GM12878 (cell line): ENCODE measurements around the gene OR1J2. TPM values are rescaled to one million over a fixed set of nuclear protein-coding genes. Genes with fewer than 3 reads are reported as not detected.

ENCODE experiments used
- ATAC-seq: fragments of 200-7000 bp; cut with Tn5 transposase; 3 replicates; pipeline ENCODE4 v1.9.1; 2020; ENCODE audit warnings: mild to moderate bottlenecking, moderate library complexity
- BruUV-seq: library from RNA; stranded (reverse); fragments of 400-500 nt; replicated peaks from 2 replicates; lab custom pipeline; 2021; lab: Mats Ljungman, UMichigan
- CTCF ChIA-PET: fragments of 300-600 bp; sonication (Branson Sonifier 250); formaldehyde crosslinking; extraction: SDS; loops from one replicate; lab custom pipeline; 2021; ENCODE audit warnings: inconsistent platforms; lab: Yijun Ruan, JAX
- POLR2A ChIA-PET: fragments of 350-600 bp; formaldehyde crosslinking; extraction: SDS; loops from one replicate; lab custom pipeline; 2021; ENCODE audit warnings: inconsistent platforms; lab: Charles Lee
- RAD21 ChIA-PET: fragments of 300-600 bp; sonication (Branson Sonifier 250); formaldehyde crosslinking; loops from one replicate; lab custom pipeline; 2023; ENCODE audit warnings: antibody characterized with exemption; ENCODE audit not compliant: unreplicated experiment; lab: Charles Lee
- SMC1A ChIA-PET: fragments of 300-600 bp; sonication (Branson Sonifier 250); formaldehyde crosslinking; loops from one replicate; lab custom pipeline; 2023; ENCODE audit not compliant: unreplicated experiment, uncharacterized antibody; lab: Charles Lee
- DNase-seq: peaks from one replicate; pipeline ENCODE4 v3.0.0-alpha.2; 2011; ENCODE audit warnings: low read depth, low spot score
- FAIRE-seq: peaks from 3 replicates; lab custom pipeline; 2011; peaks lifted over from hg19 to GRCh38; lab: Jason Lieb, UNC
- H2AFZ ChIP-seq: 2 replicates; pipeline ENCODE4 v1.6.0; 2011; ENCODE audit warnings: low read depth, low read length, control low read depth; ENCODE audit not compliant: control insufficient read depth
- H3K27ac ChIP-seq: 2 replicates; pipeline ENCODE4 v1.5.1; 2011; ENCODE audit warnings: control low read depth; ENCODE audit not compliant: control insufficient read depth, insufficient read depth
- H3K27me3 ChIP-seq, 2 experiments: replicated peaks in 1 of 2; 2 replicates each; pipeline versions ENCODE4 v1.6.0 to v1.6.1; 2011; ENCODE audit warnings: low read length in 1 of 2; ENCODE audit not compliant: control insufficient read depth in 2 of 2, insufficient read depth in 2 of 2
- H3K36me3 ChIP-seq, 2 experiments: 2 replicates each; pipeline ENCODE4 v1.5.1; 2011; ENCODE audit warnings: low read length in 1 of 2; ENCODE audit not compliant: control insufficient read depth in 2 of 2, insufficient read depth in 2 of 2
- H3K4me1 ChIP-seq: 2 replicates; pipeline ENCODE4 v1.6.1; 2011; ENCODE audit warnings: mild to moderate bottlenecking, low read length, moderate library complexity, mixed read lengths; ENCODE audit not compliant: control insufficient read depth, insufficient read depth
- H3K4me2 ChIP-seq: 2 replicates; pipeline ENCODE4 v1.6.0; 2011; ENCODE audit warnings: control low read depth; ENCODE audit not compliant: control insufficient read depth, insufficient read depth
- H3K4me3 ChIP-seq: fragments of 200-600 bp; sonication (generic); 2 replicates; pipeline ENCODE4 v1.5.1; 2016
- H3K79me2 ChIP-seq: 2 replicates; pipeline ENCODE4 v1.6.0; 2011; ENCODE audit warnings: low read length; ENCODE audit not compliant: control insufficient read depth, insufficient read depth
- H3K9ac ChIP-seq: 2 replicates; pipeline ENCODE4 v1.8.0; 2011; ENCODE audit warnings: low read length, control low read depth, mixed read lengths; ENCODE audit not compliant: control insufficient read depth, insufficient read depth
- H3K9me3 ChIP-seq: replicated peaks from 3 replicates; pipeline ENCODE4 v1.5.1; 2011; ENCODE audit warnings: mild to moderate bottlenecking, low read length; ENCODE audit not compliant: control insufficient read depth, insufficient read depth
- H4K20me1 ChIP-seq: 2 replicates; pipeline ENCODE4 v1.6.0; 2011; ENCODE audit not compliant: control insufficient read depth, insufficient read depth
- CHD4 ChIP-seq: fragments of 200-600 bp; sonication (generic); IDR thresholded peaks from 2 replicates; pipeline ENCODE4 v1.6.1; 2016; ENCODE audit warnings: mild to moderate bottlenecking
- MTA3 ChIP-seq: IDR thresholded peaks from 2 replicates; pipeline ENCODE4 v1.6.1; 2012; ENCODE audit warnings: low read length, inconsistent platforms, borderline replicate concordance
- NFXL1 ChIP-seq: fragments of 450-650 bp; IDR thresholded peaks from 2 replicates; pipeline ENCODE4 v1.6.1; 2017; ENCODE audit warnings: antibody characterized with exemption, mild to moderate bottlenecking, borderline replicate concordance
- RAD21 ChIP-seq: IDR thresholded peaks from 2 replicates; pipeline ENCODE4 v1.6.1; 2011; ENCODE audit warnings: mild to moderate bottlenecking, low read depth, low read length, moderate library complexity; ENCODE audit not compliant: insufficient read depth
- SMC3 ChIP-seq: IDR thresholded peaks from 2 replicates; pipeline ENCODE4 v1.6.1; 2011; ENCODE audit warnings: low read length, improper control_type of control experiment, borderline replicate concordance
- SREBF2 ChIP-seq: IDR thresholded peaks from 2 replicates; pipeline ENCODE4 v1.6.1; 2012; ENCODE audit warnings: mild to moderate bottlenecking, low read length
- TCF3 ChIP-seq: IDR thresholded peaks from 2 replicates; pipeline ENCODE4 v1.6.1; 2012; ENCODE audit warnings: low read depth, mild to moderate bottlenecking, low read length, borderline replicate concordance; ENCODE audit not compliant: insufficient read depth
- WGBS: methylation state at CpG from one replicate; pipeline ENCODE4 v1.1.6; 2016; ENCODE audit warnings: low lambda C conversion rate; ENCODE audit not compliant: insufficient replicate concordance, insufficient coverage; ENCODE audit errors: missing lambda C conversion rate; 5-methylcytosine and 5-hydroxymethylcytosine counted together
- in situ Hi-C: fragments of 300-500 bp; cut with MboI; formaldehyde crosslinking; loops from 9 replicates; pipeline ENCODE4 v1.14.3; 2018; ENCODE audit warnings: mixed read lengths
- intact Hi-C: fragments of 100-400 bp; cut with micrococcal nuclease; formaldehyde crosslinking; loops from one replicate; pipeline ENCODE4 v1.14.2; 2022; ENCODE audit not compliant: unreplicated experiment
- polyA plus RNA-seq, 11 experiments: library from polyadenylated mRNA; depleted of rRNA in 4 of 11; unstranded in 6 of 11; stranded (reverse) in 5 of 11; fragments of >200 nt; fragmentation: Nextera tagmentation in 4 of 11; fragmentation: Illumina TruSeq in 1 of 11; extraction: Ambion mirVana in 4 of 11; extraction: Trizol in 1 of 11; gene quantifications; 1 replicate in 1 of 11; 2 replicates in 10 of 11; pipeline versions ENCODE4 v1.2.1 to v1.2.3, GENCODE V29; 2011 to 2016; ENCODE audit warnings: inconsistent platforms in 2 of 11, missing spikeins in 2 of 11, low read depth in 1 of 11
- total RNA-seq, 4 experiments: library from RNA; depleted of rRNA in 3 of 4; stranded (reverse); fragments of >200 nt in 3 of 4; fragmentation: Illumina TruSeq in 1 of 4; extraction: Trizol in 1 of 4; gene quantifications; 2 replicates each; pipeline versions ENCODE4 v1.2.1 to v1.2.3, GENCODE V29; 2013 to 2021
- TF ChIP-seq, protein P1 (sequence below), 3 experiments: IDR thresholded peaks in 2 of 3; conservative IDR thresholded peaks in 1 of 3; 2 replicates each; pipeline ENCODE4 v1.5.1; 2011; ENCODE audit warnings: low read depth in 3 of 3, low read length in 3 of 3, mild to moderate bottlenecking in 3 of 3, control low read depth in 2 of 3, moderate library complexity in 2 of 3, inconsistent platforms in 1 of 3, mixed read lengths in 1 of 3; ENCODE audit not compliant: control insufficient read depth in 2 of 3, insufficient read depth in 1 of 3; ENCODE audit errors: extremely low read depth in 1 of 3
- TF ChIP-seq, protein P2 (sequence below): fragments of 150-350 bp; IDR thresholded peaks from 2 replicates; pipeline ENCODE4 v1.6.1; 2014; ENCODE audit warnings: mild to moderate bottlenecking, low read depth, low read length

Gene OR1J2
- total and polyA plus RNA-seq, 10 of the 15 experiments (the other 5 are each of a cell fraction or from before 2014, with no cell fraction given): 0.07 TPM; not detected in 9

DNA sequence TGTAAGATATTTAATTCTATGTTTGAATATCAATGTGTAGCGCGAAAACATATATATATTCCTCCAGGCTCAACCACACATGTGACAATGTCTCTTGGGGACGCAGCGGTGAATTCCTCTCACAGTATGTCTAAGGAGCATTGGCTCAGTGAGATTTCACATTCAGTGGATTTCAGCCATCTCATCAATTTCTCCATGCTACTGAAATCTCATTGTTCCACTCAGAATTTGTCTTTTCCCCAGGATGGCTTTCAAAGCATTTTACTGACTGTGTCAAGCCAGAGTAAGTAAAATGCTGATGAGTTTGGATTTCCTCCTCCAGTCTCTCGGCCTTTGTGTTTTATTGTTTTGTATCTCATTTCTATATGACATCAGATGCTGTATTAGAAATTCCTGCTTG, 31.5 kb upstream of the OR1J2 start:
- no TSS peak for BruUV-seq
- FAIRE-seq (no peak), DNase-seq (no peak), ATAC-seq (no peak)
- H3K27me3 ChIP-seq: no peaks in the 10 kb centered on the region; a peak in 1 of 4 replicates
- no peaks in the 10 kb centered on the region for H3K4me1 ChIP-seq
- H3K36me3 ChIP-seq: no peaks in the 10 kb centered on the region
- WGBS: 94% methylated on average over 5 of the region's 5 CpGs
- TF ChIP-seq NFXL1: no peak
- no peak for TF ChIP-seq CHD4
- no peak for TF ChIP-seq MTA3
- TF ChIP-seq SREBF2: no peak
- no peak overlapping the region for H3K4me2 ChIP-seq
- H3K79me2 ChIP-seq: no peaks in the 10 kb centered on the region
- no peak overlapping the region for H3K4me3 ChIP-seq
- ChIA-PET CTCF (interaction anchor here (1.0 to 2.3 kb wide), 3 partner anchors 16 to 188 kb away, joined by 3 to 8 read pairs (median 4); no protein-coding TSS in a partner anchor), POLR2A (no interaction called here), RAD21 (no interaction called here), SMC1A (no interaction called here)
- in situ Hi-C loops (no loop called here), intact Hi-C loops (no loop called here)
- H4K20me1 ChIP-seq: no peaks in the 10 kb centered on the region
- no peak overlapping the region for H3K9ac ChIP-seq
- no peak overlapping the region for H3K27ac ChIP-seq
- H2AFZ ChIP-seq: no peak overlapping the region
- no peaks in the 10 kb centered on the region for H3K9me3 ChIP-seq

DNA sequence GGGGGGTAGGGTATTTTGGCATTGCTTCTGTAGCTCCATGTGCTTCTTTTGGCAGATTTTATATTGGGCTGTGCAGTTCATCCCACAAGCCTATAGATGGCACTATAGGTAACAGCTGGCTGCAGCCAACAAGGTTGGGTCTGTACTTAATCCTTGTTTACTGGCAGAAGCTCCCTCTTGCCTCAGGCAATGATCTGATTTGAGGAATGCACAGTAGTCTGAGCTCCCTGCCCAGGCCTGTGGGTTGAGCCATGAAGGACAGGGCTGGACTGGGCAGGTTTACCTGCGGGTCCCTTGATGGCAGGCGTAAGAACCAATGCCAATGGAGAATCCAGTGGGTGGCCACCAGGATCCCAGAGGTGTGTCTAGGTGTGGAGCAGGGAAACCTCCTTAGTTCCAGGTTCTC, 11.7 kb upstream of the OR1J2 start:
- ChIA-PET SMC1A (interaction anchor here (0.8 to 2.1 kb wide), 7 partner anchors 11 to 489 kb away, joined by 3 to 13 read pairs (median 3); no protein-coding TSS in a partner anchor), CTCF (interaction anchor here (0.6 to 2.1 kb wide), 23 partner anchors 10 to 851 kb away, joined by 3 to 28 read pairs (median 4); partner anchors contain the start of gene OR1J1), POLR2A (no interaction called here), RAD21 (interaction anchor here (0.6 to 2.1 kb wide), 6 partner anchors 24 to 851 kb away, joined by 3 to 7 read pairs (median 3); no protein-coding TSS in a partner anchor)
- no peak overlapping the region for H3K27ac ChIP-seq
- H3K9ac ChIP-seq: no peak overlapping the region
- no peaks in the 10 kb centered on the region for H4K20me1 ChIP-seq
- no peak overlapping the region for H3K4me3 ChIP-seq
- H2AFZ ChIP-seq: no peak overlapping the region
- no peaks in the 10 kb centered on the region for H3K4me1 ChIP-seq
- H3K9me3 ChIP-seq: no peaks in the 10 kb centered on the region
- H3K79me2 ChIP-seq: no peaks in the 10 kb centered on the region
- peak; percentile 75 for ATAC-seq
- no peak for DNase-seq
- 18% methylated on average over 2 of the region's 2 CpGs for WGBS
- BruUV-seq: no TSS peak
- no peaks in the 10 kb centered on the region for H3K36me3 ChIP-seq
- no peak overlapping the region for H3K4me2 ChIP-seq
- in situ Hi-C loops (no loop called here), intact Hi-C loops (loop anchor here (1.0 kb wide), 1 partner anchor 311 kb away; no protein-coding TSS in a partner anchor)
- no peaks in the 10 kb centered on the region; a peak in 1 of 4 replicates for H3K27me3 ChIP-seq
- TF ChIP-seq TCF3 (0 out of 2 replicates have a peak, but pooled peaks have one; percentile 22), SMC3 (peak; percentile 50), RAD21 (peak; percentile 54)
- TF ChIP-seq, protein P1, sequence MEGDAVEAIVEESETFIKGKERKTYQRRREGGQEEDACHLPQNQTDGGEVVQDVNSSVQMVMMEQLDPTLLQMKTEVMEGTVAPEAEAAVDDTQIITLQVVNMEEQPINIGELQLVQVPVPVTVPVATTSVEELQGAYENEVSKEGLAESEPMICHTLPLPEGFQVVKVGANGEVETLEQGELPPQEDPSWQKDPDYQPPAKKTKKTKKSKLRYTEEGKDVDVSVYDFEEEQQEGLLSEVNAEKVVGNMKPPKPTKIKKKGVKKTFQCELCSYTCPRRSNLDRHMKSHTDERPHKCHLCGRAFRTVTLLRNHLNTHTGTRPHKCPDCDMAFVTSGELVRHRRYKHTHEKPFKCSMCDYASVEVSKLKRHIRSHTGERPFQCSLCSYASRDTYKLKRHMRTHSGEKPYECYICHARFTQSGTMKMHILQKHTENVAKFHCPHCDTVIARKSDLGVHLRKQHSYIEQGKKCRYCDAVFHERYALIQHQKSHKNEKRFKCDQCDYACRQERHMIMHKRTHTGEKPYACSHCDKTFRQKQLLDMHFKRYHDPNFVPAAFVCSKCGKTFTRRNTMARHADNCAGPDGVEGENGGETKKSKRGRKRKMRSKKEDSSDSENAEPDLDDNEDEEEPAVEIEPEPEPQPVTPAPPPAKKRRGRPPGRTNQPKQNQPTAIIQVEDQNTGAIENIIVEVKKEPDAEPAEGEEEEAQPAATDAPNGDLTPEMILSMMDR (IDR thresholded peaks at IDR 0.05 in 2 of 3, conservative IDR thresholded peaks at IDR 0.05 in 1 of 3; ENCODE audit: control insufficient read depth in 2 of 3, extremely low read depth in 1 of 3, insufficient read depth in 1 of 3, low read depth in 3 of 3, low read length in 3 of 3): peak; percentile 69 to 87 (median 87)
- TF ChIP-seq, protein P2, sequence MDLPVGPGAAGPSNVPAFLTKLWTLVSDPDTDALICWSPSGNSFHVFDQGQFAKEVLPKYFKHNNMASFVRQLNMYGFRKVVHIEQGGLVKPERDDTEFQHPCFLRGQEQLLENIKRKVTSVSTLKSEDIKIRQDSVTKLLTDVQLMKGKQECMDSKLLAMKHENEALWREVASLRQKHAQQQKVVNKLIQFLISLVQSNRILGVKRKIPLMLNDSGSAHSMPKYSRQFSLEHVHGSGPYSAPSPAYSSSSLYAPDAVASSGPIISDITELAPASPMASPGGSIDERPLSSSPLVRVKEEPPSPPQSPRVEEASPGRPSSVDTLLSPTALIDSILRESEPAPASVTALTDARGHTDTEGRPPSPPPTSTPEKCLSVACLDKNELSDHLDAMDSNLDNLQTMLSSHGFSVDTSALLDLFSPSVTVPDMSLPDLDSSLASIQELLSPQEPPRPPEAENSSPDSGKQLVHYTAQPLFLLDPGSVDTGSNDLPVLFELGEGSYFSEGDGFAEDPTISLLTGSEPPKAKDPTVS: no peak
- FAIRE-seq: peak; percentile 88
